Stimulated activated CD4-positive, alpha-beta T cell treated with anti-CD3 and anti-CD28 coated beads, Interleukin-1b, Interleukin-23, amount 100 ng/mL, for 4 hours (primary cell): ENCODE data around the gene PIK3CA.
"Not testable (repeated sequence)": the region's sequence is repeated elsewhere in the genome, so short reads cannot be mapped to it uniquely, and the experiment has no call there.

ENCODE experiments used
- DNase-seq, 2 donors: peaks; one replicate each; pipeline ENCODE4 v3.0.0-alpha.2; 2020; ENCODE audit warnings: low read depth in 2 of 2

Gene PIK3CA

GRCh38 chr3:179263134-179263533, 115.0 kb downstream of the PIK3CA start:
- DNase-seq, result no peak

- DNase-seq, result no peak
These were observed 116.3 kb downstream of the PIK3CA start for GRCh38 chr3:179264449-179264848.

- DNase-seq, result no peak
These were observed 116.9 kb downstream of the PIK3CA start for GRCh38 chr3:179265092-179265491.

GRCh38 chr3:179265875-179266274, 117.7 kb downstream of the PIK3CA start:
- no peak for DNase-seq

GRCh38 chr3:179266701-179267211, 118.6 kb downstream of the PIK3CA start:
- DNase-seq, result no peak

- no peak for DNase-seq
These were observed 120.4 kb downstream of the PIK3CA start for GRCh38 chr3:179268400-179269051.

GRCh38 chr3:179269152-179269707, 121.1 kb downstream of the PIK3CA start:
- DNase-seq, result no peak

- DNase-seq, result no peak
These were observed 124.2 kb downstream of the PIK3CA start for GRCh38 chr3:179272385-179272784.

- DNase-seq, result not testable (repeated sequence)
These were observed 126.3 kb downstream of the PIK3CA start for GRCh38 chr3:179274434-179274833.

GRCh38 chr3:179276001-179276400, 127.8 kb downstream of the PIK3CA start:
- DNase-seq, result no peak

- no peak for DNase-seq
These were observed 128.6 kb downstream of the PIK3CA start for GRCh38 chr3:179276743-179277142.

GRCh38 chr3:179278151-179278550, 130.0 kb downstream of the PIK3CA start:
- no peak for DNase-seq

- DNase-seq, result no peak
These were observed 131.0 kb downstream of the PIK3CA start for GRCh38 chr3:179278932-179279693.

- DNase-seq, result no peak
These were observed 131.7 kb downstream of the PIK3CA start for GRCh38 chr3:179279837-179280236.

- DNase-seq, result no peak
These were observed 133.7 kb downstream of the PIK3CA start for GRCh38 chr3:179281825-179282224.

GRCh38 chr3:179286331-179286730, 138.2 kb downstream of the PIK3CA start:
- DNase-seq, result no peak

GRCh38 chr3:179288845-179289244, 140.7 kb downstream of the PIK3CA start:
- no peak for DNase-seq

- DNase-seq, result no peak
These were observed 141.1 kb downstream of the PIK3CA start for GRCh38 chr3:179289295-179289694.
